Renal cortex interstitium (tissue), 11 donors: ENCODE measurements around the gene FOXO6. TPM values are rescaled to one million over a fixed set of nuclear protein-coding genes. Genes with fewer than 3 reads are reported as not detected.

Source experiments
- DNase-seq, 11 donors: peaks; one replicate each; pipeline ENCODE4 v3.0.0-alpha.2; 2013; ENCODE audit warnings: low read depth in 9 of 11, low spot score in 4 of 11; ENCODE audit errors: extremely low read depth in 1 of 11
- polyA plus RNA-seq, 3 donors: library from polyadenylated mRNA; unstranded; fragments of 120-200 nt; gene quantifications; one replicate each; pipeline ENCODE4 v1.2.1, GENCODE V29; 2013; ENCODE audit not compliant: insufficient read length in 3 of 3

The FOXO6 gene
- polyA plus RNA-seq, 3 donors: 1.4 to 3.9 (median 2.4) TPM

DNA sequence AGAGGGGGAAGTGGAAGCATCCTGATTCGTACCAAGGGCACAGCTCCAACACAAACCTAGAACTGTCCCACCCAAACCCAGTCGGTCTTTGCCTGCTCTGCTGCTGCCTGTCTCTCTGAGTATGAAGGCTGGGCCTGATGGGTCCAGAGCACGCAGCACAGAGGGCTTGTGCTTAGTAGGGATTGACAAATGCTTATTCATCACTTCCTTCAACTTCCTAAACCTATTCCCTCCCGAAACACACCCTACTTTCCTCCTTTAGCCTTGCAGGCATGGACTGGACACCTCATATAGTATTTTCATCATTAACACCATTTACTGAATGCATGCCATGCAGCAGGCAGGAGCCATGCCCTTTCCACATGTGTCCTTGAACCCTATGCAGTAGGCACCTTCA, 31.3 kb downstream of the FOXO6 start:
- DNase-seq: no peak

GRCh38 chr1:41393716-41394368, 32.6 kb downstream of the FOXO6 start:
- no peak for DNase-seq

GRCh38 chr1:41394369-41394744, 33.1 kb downstream of the FOXO6 start:
- no peak for DNase-seq

DNA sequence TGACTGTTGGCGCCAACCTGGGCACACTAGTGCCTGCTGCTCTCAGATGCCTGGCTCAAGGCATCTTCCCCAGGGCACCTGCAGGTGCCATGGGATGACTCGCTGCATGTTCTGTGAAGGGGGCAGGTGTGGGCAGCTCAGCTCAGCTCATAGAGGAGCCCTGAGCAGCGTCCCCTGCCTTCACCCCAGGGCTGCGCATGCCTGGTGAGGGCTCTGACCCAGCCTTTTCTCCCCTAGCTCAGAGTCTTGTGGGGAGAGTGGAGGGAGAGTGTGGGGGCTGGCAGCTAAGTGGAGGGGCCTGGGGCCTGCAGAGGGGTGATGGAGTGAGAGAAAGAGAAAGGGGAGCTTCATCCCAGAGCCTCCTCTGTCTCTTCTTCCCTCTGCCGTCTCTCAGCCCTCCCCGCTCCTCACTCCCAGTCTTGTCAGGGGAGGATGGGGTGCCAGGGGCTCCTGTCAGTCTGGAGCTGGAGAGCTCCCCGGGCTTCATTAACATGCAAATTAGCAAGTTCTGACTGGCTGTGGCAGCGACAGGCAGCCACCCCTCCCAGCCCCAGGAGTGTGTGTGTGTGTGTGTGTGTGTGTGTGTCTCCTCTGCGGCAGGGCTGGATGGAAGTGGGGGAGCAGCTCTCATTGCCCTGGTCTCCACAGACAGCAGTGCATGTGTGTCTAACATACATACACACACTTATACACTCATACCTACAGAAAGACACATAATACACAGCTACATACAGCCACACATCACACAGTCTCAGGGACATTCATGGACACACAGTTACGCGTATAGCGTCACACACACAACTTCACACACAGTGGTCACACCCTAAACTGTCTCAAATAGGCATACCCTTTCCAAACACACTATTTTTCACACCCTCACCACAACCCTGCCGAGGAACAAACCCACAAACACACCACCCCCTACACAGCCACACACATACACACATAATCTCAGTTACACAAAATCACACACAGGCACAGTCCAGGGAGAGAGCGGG, 34.0 kb downstream of the FOXO6 start:
- DNase-seq: no peak

DNA sequence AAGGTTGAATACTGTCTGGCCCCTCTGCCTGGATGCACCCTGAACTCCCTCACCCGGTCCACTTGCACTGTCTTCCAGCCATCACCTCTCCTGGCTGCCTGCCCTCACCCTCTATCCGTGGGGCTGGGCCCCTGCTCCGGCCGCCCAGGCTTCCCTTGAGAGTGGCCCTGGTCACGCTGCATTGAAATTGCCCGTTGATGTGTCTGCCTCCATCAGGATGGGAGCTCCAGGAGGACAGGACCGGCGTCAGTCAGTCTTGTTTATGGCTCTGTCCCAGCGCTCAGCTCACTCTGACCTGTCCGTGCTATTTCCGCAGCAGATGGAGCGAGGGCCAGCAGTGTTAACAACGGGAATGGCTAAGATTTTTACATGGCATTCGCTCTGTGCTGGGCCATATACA, 34.9 kb downstream of the FOXO6 start:
- DNase-seq: no peak

DNA sequence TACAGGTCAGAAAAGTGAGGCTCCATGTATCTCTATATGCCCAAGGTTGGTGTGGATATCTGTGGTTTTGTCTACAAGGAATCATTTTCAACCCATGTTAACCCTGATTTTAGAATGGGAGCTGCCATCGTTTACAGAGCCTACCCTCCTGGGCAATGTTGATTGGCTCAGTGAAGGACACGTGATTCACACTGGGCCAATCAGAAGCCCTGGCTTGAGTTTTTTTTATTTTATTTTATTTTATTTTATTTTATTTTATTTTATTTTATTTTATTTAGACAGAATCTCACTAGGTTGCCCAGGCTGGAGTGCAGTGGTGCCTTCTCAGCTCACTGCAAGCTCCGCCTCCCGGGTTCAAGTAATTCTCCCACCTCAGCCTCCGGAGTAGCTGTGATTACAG, 35.8 kb downstream of the FOXO6 start:
- DNase-seq: no peak

DNA sequence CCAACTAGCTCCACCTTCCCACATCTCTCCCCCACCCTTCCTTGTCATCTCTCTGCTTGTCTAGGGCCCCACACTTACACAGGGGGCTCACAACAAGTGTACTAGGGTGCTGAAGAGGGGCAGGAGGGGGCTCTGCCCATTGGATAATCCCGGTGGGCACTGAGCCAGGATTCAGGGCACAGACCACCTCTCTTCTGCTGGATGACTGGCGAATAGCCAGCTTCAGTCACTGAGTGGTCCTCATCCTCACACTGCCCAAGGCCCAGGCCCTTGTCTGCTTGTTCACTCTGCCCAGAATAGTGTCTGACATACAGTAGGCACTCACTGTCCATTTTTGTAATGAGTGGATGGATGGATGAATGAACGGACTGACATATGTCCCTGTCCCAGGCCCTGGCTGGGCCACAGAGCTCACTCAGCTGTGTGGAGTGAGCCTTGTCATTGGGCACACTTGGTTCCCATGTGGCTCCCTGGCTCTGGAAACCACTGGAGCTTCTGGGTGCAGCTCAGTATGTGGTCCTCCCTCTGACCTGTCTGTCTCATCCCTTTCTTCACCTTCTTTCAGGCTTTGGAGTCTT, 36.6 kb downstream of the FOXO6 start:
- DNase-seq: no peak

DNA sequence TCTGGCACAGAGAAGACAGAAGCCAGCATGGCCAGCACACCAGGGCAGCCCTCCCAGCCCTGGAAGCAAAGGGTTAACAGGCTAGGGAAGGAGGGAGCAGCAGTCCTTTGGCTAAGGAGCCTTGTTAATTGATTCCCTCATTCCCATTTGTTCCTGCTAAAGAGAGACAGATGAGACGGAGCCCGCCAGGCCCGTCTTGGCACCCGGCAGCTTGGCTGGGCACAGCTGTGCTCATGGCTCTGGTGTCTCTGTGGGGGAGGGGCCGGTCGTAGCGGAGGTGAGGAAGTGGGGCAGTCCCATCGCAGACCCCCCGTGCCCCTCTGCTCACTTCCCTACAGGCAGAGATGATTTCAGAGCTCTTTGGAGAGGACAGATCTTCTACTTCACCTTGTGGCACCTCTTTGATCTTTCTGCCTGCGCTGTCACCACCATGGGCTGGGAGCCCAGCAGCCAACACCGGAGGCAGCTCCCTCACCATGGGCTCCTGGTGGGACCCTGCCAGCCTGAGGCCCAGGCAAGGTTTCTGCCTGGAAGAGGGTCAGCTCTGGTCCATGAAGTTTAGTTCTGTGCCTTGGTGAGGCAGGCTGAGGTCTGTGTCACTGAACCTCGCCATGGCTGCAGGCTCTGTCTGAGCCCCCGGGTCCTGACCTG, 38.0 kb downstream of the FOXO6 start:
- no peak for DNase-seq

DNA sequence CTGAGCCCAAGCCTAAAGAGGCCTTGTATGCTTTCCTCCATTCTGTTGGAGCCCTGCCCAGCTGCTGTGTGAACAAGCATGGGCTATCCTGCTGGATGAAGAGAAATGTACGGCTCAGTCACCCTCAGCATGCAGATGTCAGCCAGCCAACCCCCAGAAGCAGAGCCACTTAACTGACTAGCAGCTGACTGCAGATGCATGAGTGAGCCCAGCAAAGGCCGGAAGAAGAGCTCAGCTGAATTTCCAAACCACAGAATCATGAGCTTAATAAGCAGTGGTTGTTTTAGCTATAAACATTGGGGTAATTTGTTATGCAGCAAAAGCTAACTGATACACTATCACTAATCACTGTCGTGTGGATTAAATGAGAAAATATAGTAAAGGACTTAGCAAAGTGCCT, 39.0 kb downstream of the FOXO6 start:
- DNase-seq: no peak

GRCh38 chr1:41401899-41402298, 40.7 kb downstream of the FOXO6 start:
- no peak for DNase-seq

- peak in 1 of 11 donors; percentile 44 for DNase-seq
Measured at GRCh38 chr1:41404308-41404761, 43.1 kb downstream of the FOXO6 start.

GRCh38 chr1:41407664-41408252, 46.5 kb downstream of the FOXO6 start:
- no peak for DNase-seq

DNA sequence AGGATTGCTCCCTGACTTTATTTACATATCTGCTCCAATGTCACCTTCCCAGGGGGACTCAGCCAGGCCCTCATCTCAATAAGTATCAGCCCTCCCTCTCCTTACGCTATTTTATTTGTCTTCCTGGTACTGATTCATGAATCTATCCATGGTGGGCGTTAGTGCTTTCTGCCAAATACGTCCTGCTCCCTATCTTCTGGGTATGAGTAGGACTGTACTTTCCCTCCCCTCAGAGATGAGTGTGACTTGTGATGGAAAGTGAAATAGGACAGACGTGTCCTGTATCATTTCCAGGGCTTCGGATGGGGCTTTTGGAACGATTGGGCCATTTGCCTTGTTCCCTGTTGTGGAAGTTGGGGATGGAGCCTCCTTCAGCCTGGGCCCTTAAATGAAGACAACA, 47.5 kb downstream of the FOXO6 start:
- no peak for DNase-seq

- DNase-seq: no peak
Measured at GRCh38 chr1:41409825-41410224, 48.6 kb downstream of the FOXO6 start.

DNA sequence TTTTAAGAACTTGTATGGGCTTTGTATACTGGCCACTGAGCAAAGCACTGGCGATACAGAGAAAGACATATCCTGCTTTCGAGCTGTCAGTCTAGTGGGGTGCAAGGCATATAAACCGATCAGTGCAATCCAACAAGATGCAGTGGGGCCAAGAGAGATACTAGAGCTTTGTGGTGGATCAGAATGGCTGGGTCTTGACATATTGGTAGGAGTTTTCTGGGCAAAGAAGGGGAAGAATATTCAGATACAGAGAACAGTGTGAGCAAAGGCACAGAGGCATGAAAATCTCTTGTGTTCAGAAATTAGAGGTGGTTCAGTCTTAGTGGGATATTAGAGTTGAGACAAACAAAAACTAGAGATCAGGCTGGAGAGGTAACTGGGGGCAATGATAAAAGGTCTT, 49.2 kb downstream of the FOXO6 start:
- DNase-seq: no peak

- no peak for DNase-seq
Measured at GRCh38 chr1:41411229-41411628, 50.0 kb downstream of the FOXO6 start.

- DNase-seq: no peak
Measured at GRCh38 chr1:41412748-41413147, 51.5 kb downstream of the FOXO6 start.

DNA sequence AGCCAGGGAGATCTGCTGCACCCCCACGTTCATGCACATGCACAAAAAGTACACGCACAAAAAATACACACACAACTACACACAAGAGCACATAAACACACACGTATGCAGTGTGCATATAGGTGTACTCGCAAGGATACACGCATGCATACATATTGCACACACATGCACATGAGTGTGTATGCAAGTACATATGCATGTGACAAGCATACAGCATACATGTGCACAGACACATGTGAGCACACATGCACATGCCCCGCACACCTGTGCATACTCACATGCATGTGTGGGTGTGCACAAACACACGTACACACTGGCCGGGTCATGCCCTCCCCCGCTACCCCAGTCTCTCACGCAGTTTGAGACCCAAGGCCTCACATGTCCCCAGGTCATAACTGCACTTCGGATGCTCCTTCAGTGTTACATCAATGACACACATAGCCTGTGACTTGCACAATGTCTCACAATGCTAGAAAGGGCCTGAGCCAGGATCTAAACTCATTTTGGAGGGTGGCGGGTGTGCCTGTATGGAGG, 52.6 kb downstream of the FOXO6 start:
- no peak for DNase-seq

DNA sequence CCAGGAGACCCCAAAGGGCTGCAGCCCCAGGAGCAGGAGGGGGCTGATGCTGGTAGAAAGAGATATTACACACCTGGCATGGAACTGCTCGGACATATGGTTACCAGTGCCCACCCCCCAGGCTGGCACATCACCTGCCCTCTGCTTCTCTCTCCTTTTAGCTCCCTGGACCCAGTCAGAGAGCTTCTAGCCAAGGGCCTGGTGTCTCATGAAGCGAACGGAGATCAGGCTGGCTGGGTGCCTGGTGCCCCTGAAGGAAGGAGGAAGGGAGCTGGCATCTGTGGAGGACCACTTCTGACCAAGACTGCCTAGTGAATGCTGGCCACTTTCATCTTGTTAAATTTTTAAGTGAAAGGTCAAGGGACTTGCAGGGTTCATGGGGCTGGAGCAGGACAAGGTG, 53.1 kb downstream of the FOXO6 start:
- DNase-seq: no peak
